HFFc6 (cell line): ENCODE measurements around the gene FAM186B. TPM values are rescaled to one million over a fixed set of nuclear protein-coding genes. Genes with fewer than 3 reads are reported as not detected.

Source experiments
- DNase-seq: peaks from one replicate; pipeline ENCODE4 v3.0.0-alpha.2; 2018
- H3K27ac Mint-ChIP-seq: 2 replicates; pipeline ENCODE4 v1.8.0; 2020; ENCODE audit warnings: mild to moderate bottlenecking, mixed read lengths
- H3K27me3 Mint-ChIP-seq: 2 replicates; pipeline ENCODE4 v1.8.0; 2021; ENCODE audit warnings: mild to moderate bottlenecking, moderate library complexity, mixed read lengths; ENCODE audit not compliant: insufficient read depth
- H3K36me3 Mint-ChIP-seq: 2 replicates; pipeline ENCODE4 v1.8.0; 2021; ENCODE audit warnings: low read depth, mixed read lengths
- H3K4me1 Mint-ChIP-seq: 2 replicates; pipeline ENCODE4 v1.8.0; 2020; ENCODE audit warnings: low read depth, mixed read lengths
- H3K4me3 Mint-ChIP-seq: 2 replicates; pipeline ENCODE4 v1.8.0; 2020; ENCODE audit warnings: mild to moderate bottlenecking, moderate library complexity, mixed read lengths
- H3K9me3 Mint-ChIP-seq: 2 replicates; pipeline ENCODE4 v1.8.0; 2020; ENCODE audit warnings: mild to moderate bottlenecking, mixed read lengths
- CTCF ChIP-seq: fragments of 200-600 bp; sonication (generic); IDR thresholded peaks from 2 replicates; pipeline ENCODE4 v1.5.0; 2021; ENCODE audit warnings: antibody characterized with exemption, mild to moderate bottlenecking
- total RNA-seq, 6 experiments: library from RNA; stranded (reverse); fragmentation: NEBNext Ultra II Directional; extraction: Animal tissue kit (Norgen Biotek cat#: 25700); gene quantifications; 2 replicates in 1 of 6; 3 replicates in 5 of 6; pipeline ENCODE4 v1.2.3, GENCODE V29; 2021

FAM186B gene
- total RNA-seq, 6 experiments from 2014 or later: 0.21 to 0.46 (median 0.31) TPM

DNA sequence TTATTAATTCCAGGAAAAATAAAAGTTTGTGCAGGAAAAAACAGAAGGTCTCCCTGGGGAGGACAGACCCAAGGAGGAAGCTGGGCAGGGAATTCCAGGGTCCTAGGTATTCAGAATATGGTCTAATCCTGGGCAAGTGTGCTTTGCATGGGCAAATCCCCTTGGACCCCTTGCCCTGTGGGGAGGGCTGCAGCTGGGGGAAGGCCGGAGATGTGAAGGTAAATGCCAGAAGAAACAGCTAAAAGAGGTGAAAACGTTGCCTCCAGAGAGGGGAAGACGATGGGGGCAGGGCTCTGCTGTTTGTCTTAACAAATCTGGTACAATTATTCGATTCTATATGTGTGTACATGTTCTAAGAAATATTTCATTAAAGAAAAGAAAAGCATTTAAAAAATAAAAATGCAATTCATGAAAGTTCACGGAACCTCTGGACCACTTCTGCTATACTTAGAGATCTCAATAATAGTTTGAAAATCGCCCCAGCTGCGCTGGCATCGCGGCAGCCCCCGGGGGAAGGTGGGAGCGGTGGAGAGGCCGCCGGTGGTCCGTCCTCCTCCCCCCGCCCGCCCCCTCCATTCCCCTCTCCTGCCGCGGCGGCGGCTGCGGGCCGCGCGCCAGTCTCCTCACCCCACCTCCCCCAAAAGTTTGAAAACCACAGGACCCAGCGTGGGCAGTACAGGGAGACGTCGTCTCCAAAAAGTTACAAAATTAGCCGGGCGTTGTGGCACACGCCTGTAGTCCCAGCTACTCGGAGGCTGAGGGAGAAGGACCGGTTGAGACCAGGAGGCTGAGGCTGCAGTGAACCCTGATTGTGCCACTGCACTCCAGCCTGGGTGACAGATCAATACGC lies 16.4 kb upstream of the FAM186B start:
- no peak for TF ChIP-seq CTCF
- Mint-ChIP-seq H3K4me3 (peak overlapping the region; percentile 90), H3K27me3 (peaks cover 19% of the 10 kb centered on the region), H3K36me3 (no peaks in the 10 kb centered on the region; the same call in 1 of the 2 replicates), H3K4me1 (peaks cover 32% of the 10 kb centered on the region), H3K27ac (peak overlapping the region; percentile 80), H3K9me3 (peaks cover 2% of the 10 kb centered on the region)
- no peak for DNase-seq

DNA sequence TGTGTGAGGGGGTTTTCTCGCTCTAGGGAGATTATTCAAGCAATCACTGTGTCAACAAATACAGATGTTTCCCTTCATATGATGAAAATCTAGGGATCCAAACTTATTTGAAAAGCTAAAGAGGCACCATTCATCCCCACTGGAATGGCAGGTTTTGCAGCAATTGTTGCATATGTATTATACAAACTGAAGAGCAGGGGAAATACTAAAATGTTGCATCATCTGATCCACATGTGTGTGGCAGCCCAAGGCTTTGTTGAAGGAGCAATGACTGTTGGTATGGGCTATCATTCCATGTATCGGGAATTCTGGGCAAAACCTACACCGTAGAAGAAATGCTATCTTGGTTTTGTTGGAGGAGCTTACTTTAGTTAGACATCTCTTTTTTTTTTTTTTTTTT lies 13.8 kb upstream of the FAM186B start:
- peaks cover 15% of the 10 kb centered on the region for H3K27me3 Mint-ChIP-seq
- H3K36me3 Mint-ChIP-seq: peaks cover 9% of the 10 kb centered on the region; the same call in 1 of the 2 replicates
- peaks cover 32% of the 10 kb centered on the region for H3K4me1 Mint-ChIP-seq
- no peak overlapping the region for H3K4me3 Mint-ChIP-seq
- H3K27ac Mint-ChIP-seq: no peak overlapping the region
- H3K9me3 Mint-ChIP-seq: peaks cover 19% of the 10 kb centered on the region
- no peak for DNase-seq
- TF ChIP-seq CTCF: no peak

DNA sequence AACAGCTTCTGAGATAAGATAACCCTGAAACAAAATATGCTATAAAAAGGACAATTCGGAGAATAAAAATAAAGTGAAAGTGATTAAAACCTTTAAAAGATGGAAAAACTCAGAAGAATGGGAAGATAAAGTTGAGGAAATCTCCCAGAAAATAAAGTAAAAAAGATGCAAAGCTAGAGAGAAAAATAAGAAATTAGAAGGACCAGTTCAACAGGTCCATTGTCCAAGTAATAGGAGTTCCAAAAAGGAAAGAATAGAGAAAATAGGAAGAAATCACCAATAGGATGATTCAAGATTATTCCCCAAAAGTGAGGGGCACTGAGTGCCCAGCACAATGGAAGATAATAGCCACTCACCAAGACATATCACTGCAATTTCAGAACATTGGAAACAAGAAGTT lies 13.1 kb upstream of the FAM186B start:
- H3K36me3 Mint-ChIP-seq: peaks cover 9% of the 10 kb centered on the region; the same call in 1 of the 2 replicates
- TF ChIP-seq CTCF: no peak
- DNase-seq: no peak
- H3K4me3 Mint-ChIP-seq: no peak overlapping the region
- H3K9me3 Mint-ChIP-seq: peaks cover 21% of the 10 kb centered on the region
- H3K27ac Mint-ChIP-seq: no peak overlapping the region
- H3K27me3 Mint-ChIP-seq: peaks cover 15% of the 10 kb centered on the region
- peaks cover 32% of the 10 kb centered on the region for H3K4me1 Mint-ChIP-seq

GRCh38 chr12:49616533-49617219 lies 11.2 kb upstream of the FAM186B start:
- H3K4me3 Mint-ChIP-seq: no peak overlapping the region
- no peak overlapping the region for H3K27ac Mint-ChIP-seq
- no peak for TF ChIP-seq CTCF
- DNase-seq: no peak
- H3K4me1 Mint-ChIP-seq: peaks cover 24% of the 10 kb centered on the region
- H3K27me3 Mint-ChIP-seq: peaks cover 18% of the 10 kb centered on the region
- H3K9me3 Mint-ChIP-seq: peaks cover 21% of the 10 kb centered on the region
- peaks cover 9% of the 10 kb centered on the region; the same call in 1 of the 2 replicates for H3K36me3 Mint-ChIP-seq

DNA sequence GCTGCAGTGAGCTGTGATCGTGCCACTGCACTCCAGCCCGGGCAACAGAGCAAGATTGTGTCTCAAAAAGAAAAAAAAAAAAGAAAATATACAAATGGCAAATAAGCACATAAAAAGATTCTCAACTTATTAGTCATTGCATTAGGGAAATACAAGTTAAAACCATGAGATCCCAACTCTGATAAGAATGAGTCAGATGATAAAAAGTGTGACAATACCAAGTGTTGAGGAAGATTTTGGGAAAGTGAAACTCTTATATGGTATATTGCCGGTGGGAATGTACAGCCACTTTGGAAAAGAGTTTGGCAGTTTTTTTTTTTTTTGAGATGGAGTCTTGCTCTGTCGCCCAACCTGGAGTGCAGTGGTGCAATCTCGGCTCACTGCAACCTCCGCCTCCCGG lies 10.3 kb upstream of the FAM186B start:
- Mint-ChIP-seq H3K27ac (no peak overlapping the region; the same call in 1 of the 2 replicates), H3K4me1 (peaks cover 14% of the 10 kb centered on the region), H3K36me3 (peaks cover 9% of the 10 kb centered on the region; the same call in 1 of the 2 replicates), H3K4me3 (no peak overlapping the region), H3K9me3 (peaks cover 21% of the 10 kb centered on the region), H3K27me3 (peaks cover 18% of the 10 kb centered on the region)
- peak; percentile 82 for DNase-seq
- TF ChIP-seq CTCF: no peak
